Endothelial cell of umbilical vein (primary cell): ENCODE data around the gene RBM39.

Experiments used
- CTCF ChIP-seq, 2 donors: IDR thresholded peaks; 1 replicate in 1 of 2; 2 replicates in 1 of 2; pipeline ENCODE4 v1.5.1; 2011; ENCODE audit warnings: low read length in 2 of 2, mild to moderate bottlenecking in 2 of 2, moderate library complexity in 2 of 2, control low read depth in 1 of 2, inconsistent platforms in 1 of 2, low read depth in 1 of 2; ENCODE audit not compliant: insufficient read depth in 1 of 2; ENCODE audit errors: extremely low read depth in 1 of 2
- EZH2 ChIP-seq: IDR thresholded peaks from 2 replicates; pipeline ENCODE4 v1.6.1; 2012; ENCODE audit warnings: borderline replicate concordance, low read depth, mild to moderate bottlenecking, moderate library complexity, low read length, inconsistent platforms; ENCODE audit not compliant: severe bottlenecking
- POLR2A ChIP-seq: IDR thresholded peaks from 2 replicates; pipeline ENCODE4 v1.6.1; 2012; ENCODE audit warnings: low read depth, mild to moderate bottlenecking, control low read depth, low read length
- POLR2AphosphoS5 ChIP-seq: IDR thresholded peaks from 2 replicates; pipeline ENCODE4 v1.6.1; 2012; ENCODE audit warnings: low read depth, mild to moderate bottlenecking, control low read depth, low read length, moderate library complexity; ENCODE audit not compliant: insufficient read depth

- TF ChIP-seq CTCF (IDR thresholded peaks at IDR 0.05; ENCODE audit: extremely low read depth in 1 of 2, insufficient read depth in 1 of 2, low read depth in 1 of 2, low read length in 2 of 2) (no peak), POLR2AphosphoS5 (no peak), POLR2A (no peak), EZH2 (no peak)
Measured at GRCh38 chr20:35660122-35660937, 81.7 kb downstream of the RBM39 start.
